CD14-positive monocyte (primary cell): ENCODE measurements around the gene CACNA1D. TPM values are rescaled to one million over a fixed set of nuclear protein-coding genes. Genes with fewer than 3 reads are reported as not detected.

ENCODE experiments used
- DNase-seq, 3 donors: peaks; one replicate each; pipeline ENCODE4 v3.0.0-alpha.2; 2011 to 2022
- H2AFZ ChIP-seq: 2 replicates; pipeline ENCODE4 v1.6.0; 2012; ENCODE audit warnings: mild to moderate bottlenecking, low read depth, low read length, inconsistent platforms; ENCODE audit not compliant: insufficient read depth, poor library complexity, severe bottlenecking
- H3K27ac ChIP-seq, 2 donors: 1 replicate in 1 of 2; 2 replicates in 1 of 2; pipeline ENCODE4 v1.5.1; 2012 to 2013; ENCODE audit warnings: low read length in 2 of 2, control low read depth in 1 of 2, inconsistent platforms in 1 of 2, low read depth in 1 of 2, mild to moderate bottlenecking in 1 of 2
- H3K27me3 ChIP-seq, 2 donors: one replicate each; pipeline versions ENCODE4 v1.6.0 to v1.6.1; 2011 to 2013; ENCODE audit warnings: low read length in 2 of 2; ENCODE audit not compliant: control insufficient read depth in 2 of 2, insufficient read depth in 2 of 2
- H3K36me3 ChIP-seq, 2 donors: replicated peaks in 1 of 2; 1 replicate in 1 of 2; 2 replicates in 1 of 2; pipeline versions ENCODE4 v1.5.1 to v1.6.1; 2012 to 2013; ENCODE audit warnings: low read length in 2 of 2, control low read depth in 1 of 2, inconsistent platforms in 1 of 2, mild to moderate bottlenecking in 1 of 2; ENCODE audit not compliant: insufficient read depth in 2 of 2, control insufficient read depth in 1 of 2
- H3K4me1 ChIP-seq, 2 donors: 1 replicate in 1 of 2; 2 replicates in 1 of 2; pipeline versions ENCODE4 v1.5.1 to v1.6.1; 2012 to 2013; ENCODE audit warnings: low read length in 2 of 2, control low read depth in 1 of 2, inconsistent platforms in 1 of 2, mild to moderate bottlenecking in 1 of 2, moderate library complexity in 1 of 2; ENCODE audit not compliant: insufficient read depth in 2 of 2, control insufficient read depth in 1 of 2
- H3K4me2 ChIP-seq: replicated peaks from 2 replicates; pipeline ENCODE3; 2012; ENCODE audit warnings: low read length, moderate library complexity, mild to moderate bottlenecking; ENCODE audit not compliant: poor library complexity, severe bottlenecking; ENCODE audit errors: extremely low read depth
- H3K4me3 ChIP-seq, 3 experiments: fragments of 200-600 bp in 1 of 3; sonication (generic) in 1 of 3; replicated peaks in 1 of 3; 1 replicate in 2 of 3; 2 replicates in 1 of 3; pipeline ENCODE4 v1.5.1; 2011 to 2013; ENCODE audit warnings: low read length in 3 of 3, mild to moderate bottlenecking in 3 of 3, control low read depth in 2 of 3, low read depth in 2 of 3, inconsistent platforms in 1 of 3, moderate library complexity in 1 of 3
- H3K79me2 ChIP-seq: 2 replicates; pipeline ENCODE4 v1.6.0; 2012; ENCODE audit warnings: mild to moderate bottlenecking, control low read depth, inconsistent platforms, low read length, moderate library complexity; ENCODE audit not compliant: insufficient read depth
- H3K9ac ChIP-seq: 2 replicates; pipeline ENCODE4 v1.6.0; 2017; ENCODE audit warnings: low read length, mild to moderate bottlenecking; ENCODE audit not compliant: insufficient read depth, poor library complexity, severe bottlenecking
- H3K9me3 ChIP-seq, 2 donors: replicated peaks in 1 of 2; 1 replicate in 1 of 2; 2 replicates in 1 of 2; pipeline versions ENCODE4 v1.5.1 to v1.6.1; 2012 to 2013; ENCODE audit warnings: low read length in 2 of 2, control low read depth in 1 of 2; ENCODE audit not compliant: control insufficient read depth in 1 of 2, insufficient read depth in 1 of 2
- H4K20me1 ChIP-seq: 2 replicates; pipeline ENCODE4 v1.6.0; 2012; ENCODE audit warnings: mild to moderate bottlenecking, low read length, control low read depth, moderate library complexity; ENCODE audit not compliant: insufficient read depth
- H3K27ac Mint-ChIP-seq, 7 donors: one replicate each; pipeline ENCODE4 v1.8.0; 2020; ENCODE audit warnings: mild to moderate bottlenecking in 7 of 7, mixed read lengths in 7 of 7, moderate library complexity in 6 of 7, inconsistent platforms in 2 of 7
- H3K27me3 Mint-ChIP-seq, 3 donors: one replicate each; pipeline ENCODE4 v1.8.0; 2021 to 2022; ENCODE audit warnings: low read depth in 3 of 3, mild to moderate bottlenecking in 3 of 3, mixed read lengths in 3 of 3, moderate library complexity in 3 of 3, inconsistent platforms in 1 of 3
- H3K36me3 Mint-ChIP-seq, 2 donors: one replicate each; pipeline ENCODE4 v1.8.0; 2020; ENCODE audit warnings: mixed read lengths in 2 of 2, inconsistent platforms in 1 of 2, mild to moderate bottlenecking in 1 of 2
- H3K4me1 Mint-ChIP-seq: one replicate; pipeline ENCODE4 v1.8.0; 2020; ENCODE audit warnings: mild to moderate bottlenecking, mixed read lengths
- H3K4me3 Mint-ChIP-seq, 2 donors: one replicate each; pipeline ENCODE4 v1.8.0; 2020; ENCODE audit warnings: mild to moderate bottlenecking in 2 of 2, mixed read lengths in 2 of 2, moderate library complexity in 1 of 2
- H3K9me3 Mint-ChIP-seq, 7 donors: one replicate each; pipeline ENCODE4 v1.8.0; 2020 to 2022; ENCODE audit warnings: mixed read lengths in 7 of 7, mild to moderate bottlenecking in 6 of 7, moderate library complexity in 6 of 7, inconsistent platforms in 2 of 7
- WGBS: methylation state at CpG from one replicate; pipeline ENCODE4 v1.1.5; 2013; ENCODE audit warnings: missing lambda C conversion rate; ENCODE audit not compliant: insufficient coverage; 5-methylcytosine and 5-hydroxymethylcytosine counted together
- intact Hi-C, 2 donors: fragments of 100-400 bp; cut with micrococcal nuclease; formaldehyde crosslinking; loops; one replicate each; pipeline versions ENCODE4 v1.15.0 to v1.15.1; 2023
- polyA plus RNA-seq, 3 donors: library from polyadenylated mRNA; depleted of rRNA in 1 of 3; unstranded in 2 of 3; stranded (reverse) in 1 of 3; fragments of 300-500 nt in 2 of 3; fragments of >200 nt in 1 of 3; fragmentation: Illumina TruSeq in 2 of 3; gene quantifications; 1 replicate in 2 of 3; 2 replicates in 1 of 3; pipeline ENCODE4 v1.2.3, GENCODE V29; 2012 to 2021
- TF ChIP-seq, protein P1 (sequence below): fragments of 200-600 bp; IDR thresholded peaks from one replicate; pipeline ENCODE4 v1.8.0; 2022; ENCODE audit warnings: antibody characterized with exemption, mild to moderate bottlenecking

The CACNA1D gene
- polyA plus RNA-seq, 3 donors: 0.29 to 1.2 (median 0.98) TPM

DNA sequence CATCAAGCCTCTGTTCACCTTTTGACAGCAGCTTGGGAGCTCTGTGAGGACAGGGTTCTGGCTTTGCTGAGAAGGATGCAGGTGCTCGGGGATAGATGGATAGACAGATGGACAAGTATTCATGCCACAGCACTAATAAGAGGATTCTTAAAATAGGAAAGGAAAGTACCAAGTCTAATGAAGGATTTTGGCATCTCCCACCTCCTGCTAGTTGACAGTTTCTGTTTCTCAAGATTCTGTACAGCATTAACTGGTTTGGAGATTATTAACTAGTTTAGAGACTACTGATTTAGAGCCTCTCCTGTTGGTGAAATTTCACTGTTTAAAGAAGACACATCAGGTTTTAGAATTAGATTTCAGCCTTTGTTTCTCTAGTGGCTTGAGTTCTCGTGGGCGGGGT is 152.3 kb downstream of the CACNA1D start:
- intact Hi-C loops: no loop called here

DNA sequence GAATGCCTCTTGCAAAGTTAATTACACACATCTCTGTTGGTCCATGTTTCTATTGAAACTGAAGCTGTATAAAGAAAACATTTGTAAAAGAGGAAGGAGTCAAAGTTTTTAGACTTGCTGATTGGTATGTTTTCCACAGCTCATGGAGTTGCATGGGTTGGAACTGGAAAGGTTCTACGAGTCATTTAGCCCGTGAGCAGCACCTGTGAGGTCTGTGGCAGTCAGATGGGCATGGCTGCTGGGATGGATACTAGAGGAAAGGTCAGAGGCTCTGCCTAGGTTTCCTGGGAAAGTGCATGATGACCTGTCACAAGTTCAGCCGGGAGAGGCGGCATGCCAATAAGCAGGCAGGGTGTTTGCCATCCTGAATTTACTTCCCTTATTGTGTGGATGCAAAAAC is 155.4 kb downstream of the CACNA1D start:
- H3K4me3 Mint-ChIP-seq: no peak overlapping the region
- no peaks in the 10 kb centered on the region for H3K4me1 Mint-ChIP-seq
- TF ChIP-seq, protein P1, sequence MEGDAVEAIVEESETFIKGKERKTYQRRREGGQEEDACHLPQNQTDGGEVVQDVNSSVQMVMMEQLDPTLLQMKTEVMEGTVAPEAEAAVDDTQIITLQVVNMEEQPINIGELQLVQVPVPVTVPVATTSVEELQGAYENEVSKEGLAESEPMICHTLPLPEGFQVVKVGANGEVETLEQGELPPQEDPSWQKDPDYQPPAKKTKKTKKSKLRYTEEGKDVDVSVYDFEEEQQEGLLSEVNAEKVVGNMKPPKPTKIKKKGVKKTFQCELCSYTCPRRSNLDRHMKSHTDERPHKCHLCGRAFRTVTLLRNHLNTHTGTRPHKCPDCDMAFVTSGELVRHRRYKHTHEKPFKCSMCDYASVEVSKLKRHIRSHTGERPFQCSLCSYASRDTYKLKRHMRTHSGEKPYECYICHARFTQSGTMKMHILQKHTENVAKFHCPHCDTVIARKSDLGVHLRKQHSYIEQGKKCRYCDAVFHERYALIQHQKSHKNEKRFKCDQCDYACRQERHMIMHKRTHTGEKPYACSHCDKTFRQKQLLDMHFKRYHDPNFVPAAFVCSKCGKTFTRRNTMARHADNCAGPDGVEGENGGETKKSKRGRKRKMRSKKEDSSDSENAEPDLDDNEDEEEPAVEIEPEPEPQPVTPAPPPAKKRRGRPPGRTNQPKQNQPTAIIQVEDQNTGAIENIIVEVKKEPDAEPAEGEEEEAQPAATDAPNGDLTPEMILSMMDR: no peak
- no peak overlapping the region for H3K9ac ChIP-seq
- H3K9me3 Mint-ChIP-seq: peaks cover 8 to 15% (median 13%) of the 10 kb centered on the region in 7 donors
- no peak overlapping the region for H3K4me3 ChIP-seq
- no peak for DNase-seq
- no peaks in the 10 kb centered on the region for H3K79me2 ChIP-seq
- H3K36me3 ChIP-seq: no peaks in the 10 kb centered on the region
- H3K27ac ChIP-seq: no peak overlapping the region
- no peak overlapping the region for H2AFZ ChIP-seq
- H3K27me3 ChIP-seq: no peaks in the 10 kb centered on the region
- peaks cover 3 to 9% of the 10 kb centered on the region in 2 donors for H3K9me3 ChIP-seq
- 85% methylated on average over 2 of the region's 4 CpGs for WGBS
- no peaks in the 10 kb centered on the region for H3K36me3 Mint-ChIP-seq
- peaks cover 8 to 13% (median 9%) of the 10 kb centered on the region in 3 donors for H3K27me3 Mint-ChIP-seq
- H3K4me1 ChIP-seq: no peaks in the 10 kb centered on the region
- no peaks in the 10 kb centered on the region for H4K20me1 ChIP-seq
- H3K4me2 ChIP-seq: no peak overlapping the region
- no peak overlapping the region for H3K27ac Mint-ChIP-seq
- intact Hi-C loops: no loop called here

More for the DNA sequence above, 152.3 kb downstream of the CACNA1D start:
- H3K27me3 Mint-ChIP-seq: peaks cover 7 to 18% (median 12%) of the 10 kb centered on the region in 3 donors
- Histone ChIP-seq H3K9me3 (no peaks in the 10 kb centered on the region), H3K36me3 (no peaks in the 10 kb centered on the region), H2AFZ (no peak overlapping the region), H3K27ac (no peak overlapping the region), H3K4me3 (no peak overlapping the region), H3K4me1 (no peaks in the 10 kb centered on the region), H3K4me2 (no peak overlapping the region), H4K20me1 (no peaks in the 10 kb centered on the region), H3K9ac (no peak overlapping the region), H3K79me2 (no peaks in the 10 kb centered on the region), H3K27me3 (no peaks in the 10 kb centered on the region)
- H3K4me3 Mint-ChIP-seq: no peak overlapping the region
- H3K36me3 Mint-ChIP-seq: no peaks in the 10 kb centered on the region
- TF ChIP-seq, protein P1: no peak
- H3K4me1 Mint-ChIP-seq: no peaks in the 10 kb centered on the region
- peaks cover 0 to 2% (median 0%) of the 10 kb centered on the region in 7 donors for H3K9me3 Mint-ChIP-seq
- no peak overlapping the region for H3K27ac Mint-ChIP-seq
- WGBS: 94% methylated on average over 2 of the region's 3 CpGs
- DNase-seq: no peak
